ENCODE results near the gene TRAPPC5. TPM values are rescaled to one million over a fixed set of nuclear protein-coding genes. Genes with fewer than 3 reads are reported as not detected.

Gene TRAPPC5
- total and polyA plus RNA-seq, 10 of the 15 experiments (the other 5 are each of a cell fraction or from before 2014, with no cell fraction given) = 4.2 to 210 (median 89.1) TPM

GRCh38 chr19:7690779-7691258 is 10.2 kb downstream of the TRAPPC5 start (continued):
- TF ChIP-seq MLLT1 (IDR thresholded peaks at IDR 0.05) (peak; percentile 100), CREB1 (IDR thresholded peaks at IDR 0.05; ENCODE audit: low read depth) (no peak), E2F4 (IDR thresholded peaks at IDR 0.05; ENCODE audit: low read depth, low read length) (no peak), IKZF2 (IDR thresholded peaks at IDR 0.05) (peak; percentile 90 to 96), BACH1 (IDR thresholded peaks at IDR 0.05; ENCODE audit: borderline replicate concordance) (peak; percentile 37; the same call in 1 of the 2 replicates), CBFB (IDR thresholded peaks at IDR 0.05; ENCODE audit: low read depth) (peak; percentile 94), SMAD1 (IDR thresholded peaks at IDR 0.05; ENCODE audit: low read depth, partially characterized antibody) (peak; percentile 82), STAT3 (IDR thresholded peaks at IDR 0.05; ENCODE audit: low read depth, low read length) (no peak), RCOR1 (conservative IDR thresholded peaks at IDR 0.05; ENCODE audit: low read depth, low read length) (no peak), IRF3 (IDR thresholded peaks at IDR 0.05) (no peak), EZH2 (IDR thresholded peaks at IDR 0.05; ENCODE audit: borderline replicate concordance, control insufficient read depth, low read depth, low read length) (0 out of 2 replicates have a peak, but pooled peaks have one; percentile 85), RB1 (IDR thresholded peaks at IDR 0.05; ENCODE audit: borderline replicate concordance) (no peak), ZBED1 (IDR thresholded peaks at IDR 0.05; ENCODE audit: borderline replicate concordance) (no peak; the same call in 1 of the 2 replicates), NBN (IDR thresholded peaks at IDR 0.05) (peak; percentile 99), SIN3A (IDR thresholded peaks at IDR 0.05; ENCODE audit: low read depth, low read length) (no peak), RUNX3 (IDR thresholded peaks at IDR 0.05; ENCODE audit: low read length) (peak; percentile 100), CHD4 (IDR thresholded peaks at IDR 0.05) (no peak), PAX5 (IDR thresholded peaks at IDR 0.05; ENCODE audit: borderline replicate concordance, low read depth, low read length) (peak; percentile 99), HDGF (IDR thresholded peaks at IDR 0.05) (peak; percentile 89), ZBTB4 (CRISPR knock-in tag; IDR thresholded peaks at IDR 0.05) (no peak), ZBTB33 (IDR thresholded peaks at IDR 0.05) (peak; percentile 88), HDAC6 (IDR thresholded peaks at IDR 0.05; ENCODE audit: unreplicated experiment) (no peak), FOXK2 (IDR thresholded peaks at IDR 0.05) (peak; percentile 72), BMI1 (IDR thresholded peaks at IDR 0.05; ENCODE audit: borderline replicate concordance) (peak; percentile 83)

Data from GM12878 (cell line).